Measurements from ENCODE around the gene ZFYVE21.

GRCh38 chr14:103731481-103731880, 15.9 kb downstream of the ZFYVE21 start:
- TF ChIP-seq CTCF (IDR thresholded peaks at IDR 0.05; ENCODE audit: low read depth, low read length, missing input control), result no peak
- TF ChIP-seq HNF4A (conservative IDR thresholded peaks at IDR 0.05), result no peak
- no peak for TF ChIP-seq YY1 (IDR thresholded peaks at IDR 0.05)
- TF ChIP-seq HNF4G (IDR thresholded peaks at IDR 0.05), result no peak
- no peak for TF ChIP-seq TAF1 (conservative IDR thresholded peaks at IDR 0.05)
- TF ChIP-seq MAX (IDR thresholded peaks at IDR 0.05), result no peak
- no peak for TF ChIP-seq JUND (IDR thresholded peaks at IDR 0.05)
- TF ChIP-seq, protein P1, sequence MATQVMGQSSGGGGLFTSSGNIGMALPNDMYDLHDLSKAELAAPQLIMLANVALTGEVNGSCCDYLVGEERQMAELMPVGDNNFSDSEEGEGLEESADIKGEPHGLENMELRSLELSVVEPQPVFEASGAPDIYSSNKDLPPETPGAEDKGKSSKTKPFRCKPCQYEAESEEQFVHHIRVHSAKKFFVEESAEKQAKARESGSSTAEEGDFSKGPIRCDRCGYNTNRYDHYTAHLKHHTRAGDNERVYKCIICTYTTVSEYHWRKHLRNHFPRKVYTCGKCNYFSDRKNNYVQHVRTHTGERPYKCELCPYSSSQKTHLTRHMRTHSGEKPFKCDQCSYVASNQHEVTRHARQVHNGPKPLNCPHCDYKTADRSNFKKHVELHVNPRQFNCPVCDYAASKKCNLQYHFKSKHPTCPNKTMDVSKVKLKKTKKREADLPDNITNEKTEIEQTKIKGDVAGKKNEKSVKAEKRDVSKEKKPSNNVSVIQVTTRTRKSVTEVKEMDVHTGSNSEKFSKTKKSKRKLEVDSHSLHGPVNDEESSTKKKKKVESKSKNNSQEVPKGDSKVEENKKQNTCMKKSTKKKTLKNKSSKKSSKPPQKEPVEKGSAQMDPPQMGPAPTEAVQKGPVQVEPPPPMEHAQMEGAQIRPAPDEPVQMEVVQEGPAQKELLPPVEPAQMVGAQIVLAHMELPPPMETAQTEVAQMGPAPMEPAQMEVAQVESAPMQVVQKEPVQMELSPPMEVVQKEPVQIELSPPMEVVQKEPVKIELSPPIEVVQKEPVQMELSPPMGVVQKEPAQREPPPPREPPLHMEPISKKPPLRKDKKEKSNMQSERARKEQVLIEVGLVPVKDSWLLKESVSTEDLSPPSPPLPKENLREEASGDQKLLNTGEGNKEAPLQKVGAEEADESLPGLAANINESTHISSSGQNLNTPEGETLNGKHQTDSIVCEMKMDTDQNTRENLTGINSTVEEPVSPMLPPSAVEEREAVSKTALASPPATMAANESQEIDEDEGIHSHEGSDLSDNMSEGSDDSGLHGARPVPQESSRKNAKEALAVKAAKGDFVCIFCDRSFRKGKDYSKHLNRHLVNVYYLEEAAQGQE (IDR thresholded peaks at IDR 0.05), result no peak
- TF ChIP-seq RAD21 (IDR thresholded peaks at IDR 0.05), result no peak
- TF ChIP-seq GABPA (IDR thresholded peaks at IDR 0.05 in 1 of 2, conservative IDR thresholded peaks at IDR 0.05 in 1 of 2), result no peak
- TF ChIP-seq SP1 (IDR thresholded peaks at IDR 0.05), result no peak

Data from liver (tissue), 3 donors.